Measurements from ENCODE around the gene CLECL1.

- TF ChIP-seq POLR2AphosphoS5 (IDR thresholded peaks at IDR 0.05; ENCODE audit: insufficient read depth, low read depth, low read length), result no peak
- TF ChIP-seq, protein P1, sequence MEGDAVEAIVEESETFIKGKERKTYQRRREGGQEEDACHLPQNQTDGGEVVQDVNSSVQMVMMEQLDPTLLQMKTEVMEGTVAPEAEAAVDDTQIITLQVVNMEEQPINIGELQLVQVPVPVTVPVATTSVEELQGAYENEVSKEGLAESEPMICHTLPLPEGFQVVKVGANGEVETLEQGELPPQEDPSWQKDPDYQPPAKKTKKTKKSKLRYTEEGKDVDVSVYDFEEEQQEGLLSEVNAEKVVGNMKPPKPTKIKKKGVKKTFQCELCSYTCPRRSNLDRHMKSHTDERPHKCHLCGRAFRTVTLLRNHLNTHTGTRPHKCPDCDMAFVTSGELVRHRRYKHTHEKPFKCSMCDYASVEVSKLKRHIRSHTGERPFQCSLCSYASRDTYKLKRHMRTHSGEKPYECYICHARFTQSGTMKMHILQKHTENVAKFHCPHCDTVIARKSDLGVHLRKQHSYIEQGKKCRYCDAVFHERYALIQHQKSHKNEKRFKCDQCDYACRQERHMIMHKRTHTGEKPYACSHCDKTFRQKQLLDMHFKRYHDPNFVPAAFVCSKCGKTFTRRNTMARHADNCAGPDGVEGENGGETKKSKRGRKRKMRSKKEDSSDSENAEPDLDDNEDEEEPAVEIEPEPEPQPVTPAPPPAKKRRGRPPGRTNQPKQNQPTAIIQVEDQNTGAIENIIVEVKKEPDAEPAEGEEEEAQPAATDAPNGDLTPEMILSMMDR (IDR thresholded peaks at IDR 0.05; ENCODE audit: extremely low read depth in 1 of 2, insufficient read depth in 1 of 2, low read depth in 1 of 2, low read length in 2 of 2), result no peak
- TF ChIP-seq POLR2A (IDR thresholded peaks at IDR 0.05; ENCODE audit: low read depth, low read length), result no peak
- no peak for TF ChIP-seq EZH2 (IDR thresholded peaks at IDR 0.05; ENCODE audit: borderline replicate concordance, low read depth, low read length, severe bottlenecking)
- no peak for TF ChIP-seq MYC (IDR thresholded peaks at IDR 0.05; ENCODE audit: low read depth, low read length)
- TF ChIP-seq MAX (IDR thresholded peaks at IDR 0.05; ENCODE audit: insufficient read depth, insufficient read length), result no peak
- TF ChIP-seq GATA2 (IDR thresholded peaks at IDR 0.05; ENCODE audit: insufficient read depth, insufficient read length, low read depth, low read length), result no peak
- TF ChIP-seq JUN (IDR thresholded peaks at IDR 0.05; ENCODE audit: borderline replicate concordance, insufficient read depth, insufficient read length, low read depth), result no peak
- TF ChIP-seq FOS (IDR thresholded peaks at IDR 0.05; ENCODE audit: borderline replicate concordance, insufficient read depth, low read length), result no peak
Observed at GRCh38 chr12:9756706-9757105, 23.8 kb upstream of the CLECL1 start.
